Large intestine (tissue), 3 donors: ENCODE results near the gene FER1L5. TPM values are rescaled to one million over a fixed set of nuclear protein-coding genes. Genes with fewer than 3 reads are reported as not detected.
"Not testable (repeated sequence)": the region's sequence is repeated elsewhere in the genome, so short reads cannot be mapped to it uniquely, and the experiment has no call there.

ENCODE experiments used
- DNase-seq, 2 donors: peaks; one replicate each; pipeline versions ENCODE4 v3.0.0 to v3.0.0-alpha.2; 2013
- H3K27ac ChIP-seq: one replicate; pipeline ENCODE4 v1.5.1; 2013; ENCODE audit warnings: low read length
- H3K27me3 ChIP-seq: 2 replicates; pipeline ENCODE4 v1.6.1; 2013; ENCODE audit warnings: low read length; ENCODE audit not compliant: control insufficient read depth, insufficient read depth
- H3K36me3 ChIP-seq: 2 replicates; pipeline ENCODE4 v1.6.1; 2013; ENCODE audit warnings: low read length; ENCODE audit not compliant: control insufficient read depth, insufficient read depth
- H3K4me1 ChIP-seq: one replicate; pipeline ENCODE4 v1.6.1; 2013; ENCODE audit warnings: low read length; ENCODE audit not compliant: control insufficient read depth, insufficient read depth
- H3K4me3 ChIP-seq: one replicate; pipeline ENCODE4 v1.5.1; 2013; ENCODE audit warnings: low read length
- H3K9me3 ChIP-seq: one replicate; pipeline ENCODE4 v1.6.1; 2013; ENCODE audit warnings: mild to moderate bottlenecking, low read depth, low read length, moderate library complexity; ENCODE audit not compliant: control insufficient read depth
- WGBS: methylation state at CpG from one replicate; pipeline ENCODE4 v1.1.5; 2013; ENCODE audit warnings: low lambda C conversion rate; ENCODE audit not compliant: insufficient coverage; 5-methylcytosine and 5-hydroxymethylcytosine counted together
- polyA plus RNA-seq: library from polyadenylated mRNA; unstranded; fragments of 120-200 nt; gene quantifications from one replicate; pipeline ENCODE4 v1.2.1, GENCODE V29; 2013

The FER1L5 gene
- polyA plus RNA-seq, 1 donor = 1.2 TPM

DNA sequence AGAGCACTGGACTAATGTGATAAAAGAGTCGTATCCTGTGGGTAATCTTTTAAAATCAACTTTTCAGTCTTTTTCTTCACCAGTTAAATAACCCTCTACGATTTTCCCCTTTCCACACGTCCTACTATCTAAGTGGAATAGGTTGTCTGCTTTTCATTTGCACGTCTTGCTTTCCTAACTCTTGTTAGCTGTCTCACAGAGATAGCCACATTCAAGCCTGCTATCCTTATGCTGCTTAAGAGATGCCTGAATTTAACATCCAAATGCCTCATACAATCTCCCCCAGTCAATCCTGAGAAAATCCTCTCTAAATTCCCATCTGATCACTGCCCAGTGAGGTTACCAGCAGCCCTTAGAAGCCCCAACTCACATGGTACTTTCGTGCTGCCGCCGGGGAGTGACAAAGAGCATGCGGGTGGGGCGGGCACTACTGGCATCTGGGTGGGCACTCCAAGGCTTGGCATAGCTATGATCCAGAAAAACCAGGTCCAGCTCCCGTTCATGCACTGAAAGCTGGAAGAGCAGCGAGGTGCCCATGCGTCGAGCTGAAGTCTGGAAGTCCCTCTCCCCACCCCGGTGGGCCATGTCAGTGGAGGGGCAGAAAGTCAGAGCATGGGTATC, 5.9 kb upstream of the FER1L5 start:
- peaks cover 10% of the 10 kb centered on the region for H3K36me3 ChIP-seq
- H3K27me3 ChIP-seq = no peaks in the 10 kb centered on the region
- peaks cover 18% of the 10 kb centered on the region for H3K4me1 ChIP-seq
- WGBS = 44% methylated on average over 3 of the region's 14 CpGs
- H3K9me3 ChIP-seq = no peaks in the 10 kb centered on the region
- H3K4me3 ChIP-seq = peak overlapping the region; percentile 74
- H3K27ac ChIP-seq = no peak overlapping the region
- peak in 1 of 2 donors; percentile 13 for DNase-seq

DNA sequence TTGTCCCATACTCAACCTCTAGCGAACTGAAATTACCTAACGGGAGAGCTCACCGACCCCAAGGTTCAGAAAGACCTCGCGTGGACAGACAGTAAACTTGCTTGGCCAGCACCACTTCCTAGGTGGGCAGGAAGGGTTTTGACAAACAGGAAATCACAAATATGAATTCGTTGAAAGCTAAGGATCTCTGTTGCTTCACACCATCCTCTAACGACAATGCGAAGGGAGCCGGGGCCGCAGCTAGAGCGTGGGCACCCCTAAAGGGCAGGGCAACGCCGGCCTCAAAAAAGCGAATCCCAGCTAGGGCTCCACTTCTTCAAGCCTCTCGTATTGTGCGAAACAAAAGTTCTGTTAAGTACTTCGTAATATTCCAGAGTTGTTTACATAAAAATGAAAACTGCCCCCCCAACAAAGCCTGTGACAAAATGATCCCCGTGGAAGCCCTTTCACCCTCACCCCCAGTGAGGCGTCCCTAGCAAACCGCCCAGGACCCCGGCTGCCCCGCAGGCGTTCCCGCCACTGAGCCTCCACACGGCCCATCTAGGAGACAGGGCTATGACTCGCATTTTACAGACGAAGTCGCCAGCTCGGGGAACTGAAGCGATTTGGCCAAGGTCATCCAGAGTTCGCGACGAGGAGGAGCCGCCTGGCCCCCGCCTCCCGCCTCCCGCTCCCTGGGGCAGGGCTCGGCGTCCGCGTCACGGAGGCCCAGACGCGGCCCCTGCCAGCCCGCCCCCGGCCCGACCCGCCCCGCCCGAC, 5.0 kb upstream of the FER1L5 start:
- Histone ChIP-seq H3K4me1 (peaks cover 18% of the 10 kb centered on the region), H3K4me3 (peak overlapping the region; percentile 74), H3K27me3 (no peaks in the 10 kb centered on the region), H3K27ac (peak overlapping the region; percentile 38), H3K9me3 (no peaks in the 10 kb centered on the region), H3K36me3 (peaks cover 7% of the 10 kb centered on the region)
- peak; percentile 68 to 85 for DNase-seq
- no CpG with 5 or more reads among the region's 50 CpGs for WGBS

DNA sequence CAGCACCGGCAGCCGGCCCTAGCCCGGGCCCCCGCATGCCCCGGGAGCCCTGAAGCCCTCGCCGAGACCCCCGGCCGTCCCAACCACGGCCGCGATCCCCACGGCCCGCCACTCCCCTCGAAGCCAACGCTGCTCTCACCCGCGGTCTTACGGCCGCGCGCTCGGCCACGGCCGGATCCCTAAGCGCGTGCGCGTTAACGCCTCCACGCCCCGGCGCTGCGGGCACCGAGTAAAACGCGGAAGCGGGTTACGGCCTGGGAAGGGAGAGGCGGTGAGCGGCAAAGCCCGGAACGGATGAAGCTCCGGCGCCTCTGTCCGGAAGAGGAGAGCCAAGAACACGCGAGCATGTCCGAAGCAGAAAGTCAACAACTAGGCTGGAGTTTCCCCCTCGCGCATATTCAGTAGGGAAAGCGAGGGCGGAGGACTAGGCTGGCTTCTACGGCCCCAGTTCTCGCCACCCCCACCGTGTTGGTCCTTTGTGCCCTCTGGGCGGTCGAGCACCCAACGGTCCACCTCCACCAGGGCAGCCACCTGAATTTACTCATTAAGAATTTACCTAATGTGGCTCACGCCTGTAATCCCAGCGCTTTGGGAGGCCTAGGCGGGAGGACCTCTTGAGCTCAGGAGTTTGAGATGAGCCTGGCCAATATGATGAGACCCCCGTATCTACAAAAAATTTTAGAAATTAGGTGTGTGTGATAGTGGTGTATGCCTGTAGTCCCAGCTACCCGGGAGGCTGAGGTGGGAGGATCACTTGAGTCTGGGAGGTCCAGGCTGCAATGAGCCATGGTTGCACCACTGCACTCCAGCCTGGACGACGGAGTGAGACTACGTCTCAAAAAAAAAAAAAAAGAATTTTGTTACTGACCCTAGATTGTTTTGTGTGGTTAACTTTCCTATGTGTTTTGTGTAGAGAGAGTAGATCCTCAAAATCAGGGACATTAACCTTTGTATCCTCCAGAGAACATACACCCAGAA, 4.1 kb upstream of the FER1L5 start, which contains the start of gene KANSL3:
TSS of gene KANSL3 (minus strand) at position 169 of the 978 bp plus-strand sequence. CDS start 1,177 bp downstream, outside the sequence.
- H3K36me3 ChIP-seq = peaks cover 6% of the 10 kb centered on the region
- WGBS = no CpG with 5 or more reads among the region's 67 CpGs
- DNase-seq = peak; percentile 92 to 97
- H3K27ac ChIP-seq = peak within 1 kb of the TSS; percentile 38
- peak within 1 kb of the TSS; percentile 74 for H3K4me3 ChIP-seq
- no peaks in the 10 kb centered on the region for H3K27me3 ChIP-seq
- no peaks in the 10 kb centered on the region for H3K9me3 ChIP-seq
- H3K4me1 ChIP-seq = peaks cover 18% of the 10 kb centered on the region

DNA sequence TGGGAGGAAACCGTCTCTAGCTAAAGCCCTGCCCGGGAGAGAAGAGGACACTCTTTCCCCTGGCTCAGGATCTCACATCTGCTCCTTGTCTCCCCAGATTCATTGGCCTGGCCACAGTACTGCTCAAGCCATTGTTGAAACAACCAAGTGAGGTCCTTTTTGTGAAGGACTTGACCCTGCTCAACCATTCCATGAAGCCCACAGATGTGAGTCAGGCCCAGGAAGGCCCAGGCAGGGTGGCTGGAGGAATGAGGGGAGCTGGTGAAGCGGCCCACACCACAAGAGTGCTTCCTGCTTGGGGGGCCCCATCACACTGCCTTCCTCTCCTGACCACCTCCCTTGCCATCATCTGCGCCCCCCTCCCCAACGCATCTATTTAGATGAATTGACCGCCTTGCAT, 5.1 kb downstream of the FER1L5 start:
- Histone ChIP-seq H3K9me3 (no peaks in the 10 kb centered on the region), H3K4me1 (no peaks in the 10 kb centered on the region), H3K36me3 (no peaks in the 10 kb centered on the region), H3K4me3 (no peak overlapping the region), H3K27ac (no peak overlapping the region), H3K27me3 (no peaks in the 10 kb centered on the region)
- no CpG with 5 or more reads among the region's 6 CpGs for WGBS
- no peak for DNase-seq

DNA sequence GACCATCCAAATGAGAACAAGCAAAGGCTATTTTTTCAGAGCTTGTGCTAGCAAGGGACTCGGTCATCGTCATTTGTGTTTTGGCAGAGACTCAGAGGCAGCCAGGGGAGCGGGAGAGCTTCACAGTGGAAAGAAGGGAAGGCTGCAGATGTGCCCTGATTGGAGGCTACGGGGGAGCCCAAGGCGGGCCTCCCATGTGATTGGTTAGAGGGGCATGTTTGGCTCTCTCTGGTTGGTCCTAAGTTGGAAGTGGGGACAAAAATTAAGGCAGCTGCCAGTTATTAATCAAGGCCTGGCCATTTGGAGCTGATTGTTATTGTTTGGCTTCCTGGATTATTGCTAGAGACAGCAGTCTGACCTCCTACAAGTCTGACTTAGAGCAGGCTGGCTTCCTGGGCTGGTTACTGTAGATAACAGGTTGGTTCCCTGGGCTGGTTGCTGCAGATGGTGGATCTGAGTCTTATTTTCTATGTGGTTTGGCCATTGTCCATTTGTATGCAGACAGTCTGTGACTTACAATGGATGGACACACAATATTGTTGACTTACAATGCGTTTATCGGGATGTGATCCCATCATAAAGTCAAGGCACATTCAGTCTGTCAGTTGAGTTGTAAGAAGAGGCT, 5.9 kb downstream of the FER1L5 start:
- Histone ChIP-seq H3K27ac (no peak overlapping the region), H3K27me3 (no peaks in the 10 kb centered on the region), H3K4me1 (no peaks in the 10 kb centered on the region), H3K4me3 (no peak overlapping the region), H3K36me3 (no peaks in the 10 kb centered on the region), H3K9me3 (no peaks in the 10 kb centered on the region)
- WGBS = no CpG with 5 or more reads among the region's 7 CpGs
- no peak for DNase-seq

DNA sequence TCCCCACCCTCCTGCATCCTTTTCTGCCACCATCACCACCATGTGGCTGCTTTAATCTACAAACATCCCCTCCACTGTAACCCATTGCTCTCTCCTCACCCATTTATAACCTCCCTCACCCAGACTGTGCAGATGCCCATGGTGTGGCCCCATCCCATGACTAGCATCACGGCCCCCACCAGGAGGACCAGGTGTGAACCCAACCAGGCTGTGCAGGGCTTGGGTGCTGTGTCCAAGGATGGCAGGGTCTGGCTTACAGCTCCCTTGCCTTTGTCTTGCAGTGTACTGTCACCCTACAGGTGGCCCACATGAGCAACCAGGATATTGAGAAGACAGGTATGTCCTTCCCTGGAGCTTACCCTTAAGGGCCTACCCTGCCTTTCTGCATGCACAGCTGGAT, 6.8 kb downstream of the FER1L5 start:
- no peaks in the 10 kb centered on the region for H3K4me1 ChIP-seq
- no peak for DNase-seq
- no peaks in the 10 kb centered on the region for H3K9me3 ChIP-seq
- no CpG with 5 or more reads among the region's 1 CpG for WGBS
- no peak overlapping the region for H3K4me3 ChIP-seq
- no peak overlapping the region for H3K27ac ChIP-seq
- no peaks in the 10 kb centered on the region for H3K36me3 ChIP-seq
- no peaks in the 10 kb centered on the region for H3K27me3 ChIP-seq

DNA sequence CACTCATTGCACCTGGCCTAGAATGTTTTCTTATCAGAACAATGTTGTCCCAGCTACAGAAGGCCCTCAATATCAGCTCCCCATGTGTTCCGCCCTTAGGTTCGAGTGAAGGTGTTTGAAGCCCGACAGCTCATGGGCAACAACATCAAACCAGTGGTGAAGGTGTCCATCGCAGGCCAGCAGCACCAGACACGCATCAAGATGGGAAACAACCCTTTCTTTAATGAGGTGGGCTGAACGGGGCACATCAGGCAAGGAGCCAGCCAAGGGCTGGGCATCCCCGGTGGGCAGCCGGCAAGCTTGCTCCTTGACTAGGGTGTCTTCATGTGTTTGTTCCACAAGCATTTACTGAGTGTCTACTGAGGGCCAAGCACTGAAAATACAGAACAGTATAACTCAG, 9.2 kb downstream of the FER1L5 start:
- no CpG with 5 or more reads among the region's 8 CpGs for WGBS

DNA sequence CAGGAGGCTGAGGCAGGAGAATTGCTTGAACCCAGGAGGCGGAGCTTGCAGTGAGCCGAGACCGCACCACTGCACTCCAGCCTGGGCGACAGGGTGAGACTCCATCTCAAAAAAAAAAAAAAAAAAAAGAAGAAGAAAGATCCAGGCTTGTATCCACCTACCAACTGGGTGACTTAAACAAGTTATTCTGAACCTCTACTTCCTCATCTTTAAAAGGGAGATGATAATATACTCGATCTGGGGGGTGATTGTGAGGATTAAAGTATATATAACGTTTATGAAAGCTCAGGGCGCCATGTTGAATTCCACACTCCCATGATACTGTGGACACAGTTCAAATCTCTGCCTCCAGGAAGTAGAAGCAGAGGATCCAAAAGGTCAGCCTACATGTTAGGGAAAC, 12.2 kb downstream of the FER1L5 start:
- H3K4me1 ChIP-seq, H3K36me3 ChIP-seq, H3K4me3 ChIP-seq, H3K27me3 ChIP-seq, H3K9me3 ChIP-seq, DNase-seq, H3K27ac ChIP-seq: not testable (repeated sequence)
- no CpG with 5 or more reads among the region's 7 CpGs for WGBS

More for the DNA sequence above, 9.2 kb downstream of the FER1L5 start:
- no peak overlapping the region for H3K4me3 ChIP-seq
- H3K4me1 ChIP-seq = no peaks in the 10 kb centered on the region
- no peaks in the 10 kb centered on the region for H3K36me3 ChIP-seq
- DNase-seq = no peak
- no peaks in the 10 kb centered on the region for H3K9me3 ChIP-seq
- H3K27ac ChIP-seq = no peak overlapping the region
- H3K27me3 ChIP-seq = no peaks in the 10 kb centered on the region

DNA sequence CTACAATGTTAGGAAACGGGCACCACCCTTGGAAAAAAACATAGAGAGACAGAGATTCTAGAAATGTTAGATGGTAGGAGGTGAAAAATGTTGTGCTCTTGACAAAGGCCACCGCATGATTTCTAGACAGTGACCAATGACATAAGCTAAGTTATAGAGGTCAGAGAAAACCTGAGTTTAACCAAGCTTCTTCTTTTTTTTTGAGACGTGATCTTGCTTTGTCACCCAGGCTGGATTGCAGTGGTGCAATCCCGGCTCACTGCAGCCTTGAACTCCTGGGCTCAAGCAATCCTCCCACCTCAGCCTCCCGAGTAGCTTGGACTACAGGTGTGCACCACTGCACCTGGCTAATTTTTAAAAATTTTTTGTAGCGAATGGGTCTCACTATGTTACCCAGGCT, 13.0 kb downstream of the FER1L5 start:
- H3K36me3 ChIP-seq = no peaks in the 10 kb centered on the region
- 100% methylated on average over 1 of the region's 6 CpGs for WGBS
- H3K9me3 ChIP-seq = no peaks in the 10 kb centered on the region
- no peaks in the 10 kb centered on the region for H3K27me3 ChIP-seq
- no peak overlapping the region for H3K27ac ChIP-seq
- no peak overlapping the region for H3K4me3 ChIP-seq
- no peak for DNase-seq
- H3K4me1 ChIP-seq = no peaks in the 10 kb centered on the region

DNA sequence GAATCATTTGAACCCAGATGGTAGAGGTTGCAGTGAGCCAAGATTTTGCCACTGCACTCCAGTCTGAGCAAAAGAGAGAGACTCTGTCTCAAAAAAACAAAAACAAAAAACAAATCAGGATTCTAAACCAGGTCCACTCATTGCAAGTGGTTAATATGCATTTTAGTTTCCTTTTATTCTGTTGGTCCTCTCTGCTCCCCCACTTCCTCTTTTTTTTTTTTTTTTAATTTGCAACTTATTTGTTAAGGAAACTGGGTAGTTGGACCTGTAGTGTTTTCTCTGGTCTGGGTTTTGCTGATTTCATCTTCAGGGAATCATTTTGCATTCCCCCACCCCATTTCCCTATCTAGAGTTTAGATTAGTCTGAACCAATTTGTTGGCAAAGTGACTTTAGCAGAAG, 14.0 kb downstream of the FER1L5 start:
- H3K27ac ChIP-seq = no peak overlapping the region
- no peaks in the 10 kb centered on the region for H3K9me3 ChIP-seq
- H3K27me3 ChIP-seq = no peaks in the 10 kb centered on the region
- no peak for DNase-seq
- no peaks in the 10 kb centered on the region for H3K4me1 ChIP-seq
- H3K4me3 ChIP-seq = no peak overlapping the region
- H3K36me3 ChIP-seq = no peaks in the 10 kb centered on the region
